H1 (cell line): ENCODE data around the gene SEMA3A. TPM values are rescaled to one million over a fixed set of nuclear protein-coding genes. Genes with fewer than 3 reads are reported as not detected.
A peak's percentile ranks its signal among the peaks of the same experiment; 100 is the strongest.

Source experiments
- CTCF ChIA-PET: fragments of 300-600 bp; sonication (Branson Sonifier 250); formaldehyde crosslinking; loops from one replicate; lab custom pipeline; 2021; ENCODE audit not compliant: partially characterized antibody; lab: Charles Lee
- POLR2A ChIA-PET: fragments of 300-600 bp; sonication (Branson Sonifier 250); formaldehyde crosslinking; loops from one replicate; lab custom pipeline; 2021; ENCODE audit warnings: inconsistent platforms; ENCODE audit not compliant: partially characterized antibody; lab: Charles Lee
- DNase-seq, 2 experiments: peaks; one replicate each; pipeline versions ENCODE4 v3.0.0 to v3.0.0-alpha.2; 2010 to 2022; ENCODE audit warnings: low spot score in 2 of 2, low read depth in 1 of 2, mixed read lengths in 1 of 2
- FAIRE-seq: peaks from 2 replicates; lab custom pipeline; 2011; peaks lifted over from hg19 to GRCh38; lab: Jason Lieb, UNC
- H2AFZ ChIP-seq: 2 replicates; pipeline ENCODE4 v1.8.1; 2012; ENCODE audit warnings: low read length, inconsistent platforms
- H2AK5ac ChIP-seq: 2 replicates; pipeline ENCODE4 v1.6.1; 2013; ENCODE audit warnings: low read depth, low read length
- H2BK120ac ChIP-seq: replicated peaks from 2 replicates; pipeline ENCODE3; 2013; ENCODE audit warnings: low read depth, low read length, inconsistent platforms
- H2BK12ac ChIP-seq: 2 replicates; pipeline ENCODE4 v1.6.1; 2013; ENCODE audit warnings: low read depth, low read length
- H2BK15ac ChIP-seq: 2 replicates; pipeline ENCODE4 v1.6.1; 2013; ENCODE audit warnings: low read length
- H2BK20ac ChIP-seq: 2 replicates; pipeline ENCODE4 v1.6.1; 2013; ENCODE audit warnings: low read length
- H2BK5ac ChIP-seq: 2 replicates; pipeline ENCODE4 v1.6.1; 2013; ENCODE audit warnings: low read depth, low read length
- H3K14ac ChIP-seq: 2 replicates; pipeline ENCODE4 v1.6.1; 2013; ENCODE audit warnings: inconsistent platforms; ENCODE audit not compliant: insufficient read length
- H3K18ac ChIP-seq: 2 replicates; pipeline ENCODE4 v1.6.1; 2013; ENCODE audit warnings: low read length; ENCODE audit errors: extremely low read depth
- H3K23ac ChIP-seq: 2 replicates; pipeline ENCODE4 v1.6.1; 2013; ENCODE audit warnings: inconsistent platforms; ENCODE audit not compliant: insufficient read length
- H3K23me2 ChIP-seq: 2 replicates; pipeline ENCODE4 v1.6.1; 2013; ENCODE audit warnings: low read depth, low read length
- H3K27ac ChIP-seq: 2 replicates; pipeline ENCODE4 v1.6.1; 2011; ENCODE audit warnings: low read depth, low read length, inconsistent platforms
- H3K27me3 ChIP-seq, 4 experiments: replicated peaks in 1 of 4; 1 replicate in 1 of 4; 2 replicates in 3 of 4; pipeline versions ENCODE4 v1.6.1 to v1.8.1; 2011 to 2013; ENCODE audit warnings: low read length in 3 of 4, mild to moderate bottlenecking in 3 of 4, inconsistent platforms in 2 of 4, mixed read lengths in 2 of 4, moderate library complexity in 1 of 4; ENCODE audit not compliant: control insufficient read depth in 3 of 4, insufficient read depth in 3 of 4; ENCODE audit errors: extremely low read depth in 1 of 4
- H3K36me3 ChIP-seq, 4 experiments: 2 replicates each; pipeline versions ENCODE4 v1.6.1 to v1.8.1; 2011 to 2013; ENCODE audit warnings: mild to moderate bottlenecking in 4 of 4, low read length in 3 of 4, moderate library complexity in 2 of 4, control low read depth in 1 of 4, inconsistent platforms in 1 of 4; ENCODE audit not compliant: insufficient read depth in 4 of 4, control insufficient read depth in 2 of 4
- H3K4ac ChIP-seq: replicated peaks from 2 replicates; pipeline ENCODE3; 2013; ENCODE audit warnings: low read length, low read depth, mixed read lengths, inconsistent platforms; ENCODE audit not compliant: insufficient read length
- H3K4me1 ChIP-seq, 4 experiments: replicated peaks in 1 of 4; 1 replicate in 1 of 4; 2 replicates in 3 of 4; pipeline versions ENCODE4 v1.6.1 to v1.8.1; 2011 to 2013; ENCODE audit warnings: low read length in 3 of 4, inconsistent platforms in 2 of 4, mixed read lengths in 1 of 4; ENCODE audit not compliant: insufficient read depth in 4 of 4, control insufficient read depth in 3 of 4
- H3K4me2 ChIP-seq, 2 experiments: 2 replicates each; pipeline versions ENCODE4 v1.6.1 to v1.8.1; 2011 to 2013; ENCODE audit warnings: low read depth in 2 of 2, low read length in 2 of 2, control low read depth in 1 of 2, inconsistent platforms in 1 of 2, mild to moderate bottlenecking in 1 of 2; ENCODE audit not compliant: insufficient read depth in 1 of 2
- H3K4me3 ChIP-seq, 4 experiments: fragments of 200-600, 300-600 bp in 1 of 4; sonication (generic), shearing (Covaris generic), sonication (Bioruptor Twin) in 1 of 4; 2 replicates each; pipeline versions ENCODE4 v1.5.1 to v1.8.1; 2011 to 2016; ENCODE audit warnings: low read length in 4 of 4, low read depth in 3 of 4, control low read depth in 2 of 4, inconsistent platforms in 2 of 4, mild to moderate bottlenecking in 2 of 4, mixed read lengths in 1 of 4, moderate library complexity in 1 of 4; ENCODE audit not compliant: insufficient read depth in 2 of 4; ENCODE audit errors: extremely low read depth in 1 of 4
- H3K56ac ChIP-seq: replicated peaks from 2 replicates; pipeline ENCODE3; 2013; ENCODE audit warnings: low read depth, mild to moderate bottlenecking, mixed read lengths, low read length, inconsistent platforms; ENCODE audit not compliant: insufficient read length
- H3K79me1 ChIP-seq: 2 replicates; pipeline ENCODE4 v1.6.1; 2013; ENCODE audit warnings: low read depth, low read length, control low read depth
- H3K79me2 ChIP-seq, 2 experiments: 2 replicates each; pipeline versions ENCODE4 v1.6.1 to v1.8.1; 2012 to 2013; ENCODE audit warnings: low read length in 2 of 2, mild to moderate bottlenecking in 2 of 2, inconsistent platforms in 1 of 2; ENCODE audit not compliant: insufficient read depth in 2 of 2, control insufficient read depth in 1 of 2
- H3K9ac ChIP-seq, 4 experiments: replicated peaks in 1 of 4; 1 replicate in 1 of 4; 2 replicates in 3 of 4; pipeline versions ENCODE4 v1.6.1 to v1.8.1; 2011 to 2013; ENCODE audit warnings: low read depth in 3 of 4, low read length in 3 of 4, control low read depth in 2 of 4, mild to moderate bottlenecking in 2 of 4, moderate library complexity in 2 of 4, inconsistent platforms in 1 of 4; ENCODE audit errors: extremely low read depth in 1 of 4
- H3K9me3 ChIP-seq, 2 experiments: 2 replicates each; pipeline versions ENCODE4 v1.6.1 to v1.8.1; 2012 to 2013; ENCODE audit warnings: mild to moderate bottlenecking in 2 of 2, moderate library complexity in 2 of 2, control low read depth in 1 of 2, inconsistent platforms in 1 of 2, low read depth in 1 of 2, low read length in 1 of 2, mixed read lengths in 1 of 2; ENCODE audit not compliant: insufficient read depth in 2 of 2
- H4K20me1 ChIP-seq, 2 experiments: replicated peaks in 1 of 2; 2 replicates each; pipeline versions ENCODE3 to v1.8.1; 2011 to 2013; ENCODE audit warnings: inconsistent platforms in 2 of 2, low read length in 2 of 2, mild to moderate bottlenecking in 1 of 2; ENCODE audit not compliant: insufficient read depth in 2 of 2, control insufficient read depth in 1 of 2
- H4K5ac ChIP-seq: 2 replicates; pipeline ENCODE4 v1.6.1; 2013; ENCODE audit warnings: low read length, low read depth, mixed read lengths, inconsistent platforms; ENCODE audit not compliant: insufficient read length
- H4K8ac ChIP-seq: 2 replicates; pipeline ENCODE4 v1.8.0; 2013; ENCODE audit warnings: mild to moderate bottlenecking, moderate library complexity, low read length, inconsistent platforms; ENCODE audit not compliant: insufficient read depth; ENCODE audit errors: extremely low read depth
- H4K91ac ChIP-seq: replicated peaks from 2 replicates; pipeline ENCODE3; 2013; ENCODE audit warnings: low read length, mixed read lengths, inconsistent platforms; ENCODE audit not compliant: insufficient read length
- BRCA1 ChIP-seq: IDR thresholded peaks from 2 replicates; pipeline ENCODE4 v1.6.1; 2012; ENCODE audit warnings: low read depth, low read length, improper control_type of control experiment
- CEBPB ChIP-seq: IDR thresholded peaks from 2 replicates; pipeline ENCODE4 v1.6.1; 2012; ENCODE audit warnings: low read depth, low read length
- ZNF274 ChIP-seq: IDR thresholded peaks from 2 replicates; pipeline ENCODE4 v1.7.0; 2012; ENCODE audit warnings: low read length, borderline replicate concordance; ENCODE audit errors: extremely low read depth
- WGBS, 2 experiments: shearing (Covaris generic) in 1 of 2; methylation state at CpG; one replicate each; pipeline versions ENCODE4 v1.1.6 to v1.1.7; 2013 to 2015; ENCODE audit warnings: low lambda C conversion rate in 2 of 2, mixed read lengths in 2 of 2, inconsistent platforms in 1 of 2, low coverage in 1 of 2, missing lambda C conversion rate in 1 of 2; ENCODE audit not compliant: insufficient replicate concordance in 2 of 2, insufficient coverage in 1 of 2, insufficient read length in 1 of 2; ENCODE audit errors: extremely low coverage in 1 of 2, missing lambda C conversion rate in 1 of 2; 5-methylcytosine and 5-hydroxymethylcytosine counted together
- polyA plus RNA-seq, 7 experiments: library from polyadenylated mRNA; depleted of rRNA in 3 of 7; stranded (reverse) in 5 of 7; unstranded in 2 of 7; fragments of >200 nt in 5 of 7; fragments of 200-250 nt in 2 of 7; gene quantifications; 1 replicate in 5 of 7; 2 replicates in 1 of 7; 4 replicates in 1 of 7; pipeline versions ENCODE4 v1.2.1 to v1.2.3, GENCODE V29; 2011 to 2013; ENCODE audit warnings: missing spikeins in 2 of 7, mixed read lengths in 2 of 7
- total RNA-seq: library from RNA; stranded (reverse); fragmentation: NEBNext Ultra II Directional; extraction: Animal tissue kit (Norgen Biotek cat#: 25700); gene quantifications from 2 replicates; pipeline ENCODE4 v1.2.1, GENCODE V29; 2021

Gene SEMA3A
- total and polyA plus RNA-seq, 2 of the 8 experiments (the other 6 are each of a cell fraction or from before 2014, with no cell fraction given) = 8.1 to 45.9 TPM

- H3K56ac ChIP-seq = no peak overlapping the region
- CTCF ChIA-PET = interaction anchor here (1.2 kb wide), 1 partner anchor 857 kb away, joined by 4 read pairs; no protein-coding TSS in a partner anchor
- DNase-seq = no peak
- TF ChIP-seq CEBPB (peak; percentile 55; the same call in 1 of the 2 replicates), ZNF274 (no peak), BRCA1 (no peak)
- TF ChIP-seq, all 59 proteins: peak for 1
- Histone ChIP-seq H2AK5ac (no peak overlapping the region), H2BK120ac (no peak overlapping the region), H3K27ac (no peak overlapping the region), H2BK5ac (no peak overlapping the region), H3K23ac (no peak overlapping the region), H2AFZ (no peak overlapping the region), H3K4me3 (no peak overlapping the region), H3K4ac (no peak overlapping the region), H3K36me3 (peaks cover 0 to 5% (median 0%) of the 10 kb centered on the region in 4 experiments; a peak in 1 of 8 replicates), H3K27me3 (no peaks in the 10 kb centered on the region), H2BK12ac (no peak overlapping the region), H3K14ac (no peak overlapping the region), H4K91ac (no peak overlapping the region), H3K79me2 (0 out of 4 replicates have a peak, but pooled peaks cover 0 to 4% of the 10 kb centered on the region in 2 experiments), H3K9me3 (no peaks in the 10 kb centered on the region), H3K4me2 (peak overlapping the region in 1 of 2 experiments; percentile 9; a peak in 1 of 4 replicates), H4K20me1 (no peaks in the 10 kb centered on the region), H4K8ac (no peak overlapping the region), H3K4me1 (peaks cover 4 to 33% (median 11%) of the 10 kb centered on the region in 4 experiments; a peak in 6 of 7 replicates), H3K79me1 (no peaks in the 10 kb centered on the region), H3K9ac (no peak overlapping the region), H2BK20ac (no peak overlapping the region), H2BK15ac (no peak overlapping the region), H3K18ac (no peak overlapping the region), H4K5ac (peak overlapping the region; percentile 51), H3K23me2 (no peaks in the 10 kb centered on the region)
- no peak for FAIRE-seq
- POLR2A ChIA-PET = no interaction called here
- 69% methylated on average over 2 of the region's 2 CpGs; no CpG with 5 or more reads in 1 of the 2 experiments for WGBS, 2 experiments
These were observed 87.3 kb downstream of the SEMA3A start for GRCh38 chr7:84107259-84107658.
